ENCODE measurements around the gene CTPS1.

The CTPS1 gene, protein sequence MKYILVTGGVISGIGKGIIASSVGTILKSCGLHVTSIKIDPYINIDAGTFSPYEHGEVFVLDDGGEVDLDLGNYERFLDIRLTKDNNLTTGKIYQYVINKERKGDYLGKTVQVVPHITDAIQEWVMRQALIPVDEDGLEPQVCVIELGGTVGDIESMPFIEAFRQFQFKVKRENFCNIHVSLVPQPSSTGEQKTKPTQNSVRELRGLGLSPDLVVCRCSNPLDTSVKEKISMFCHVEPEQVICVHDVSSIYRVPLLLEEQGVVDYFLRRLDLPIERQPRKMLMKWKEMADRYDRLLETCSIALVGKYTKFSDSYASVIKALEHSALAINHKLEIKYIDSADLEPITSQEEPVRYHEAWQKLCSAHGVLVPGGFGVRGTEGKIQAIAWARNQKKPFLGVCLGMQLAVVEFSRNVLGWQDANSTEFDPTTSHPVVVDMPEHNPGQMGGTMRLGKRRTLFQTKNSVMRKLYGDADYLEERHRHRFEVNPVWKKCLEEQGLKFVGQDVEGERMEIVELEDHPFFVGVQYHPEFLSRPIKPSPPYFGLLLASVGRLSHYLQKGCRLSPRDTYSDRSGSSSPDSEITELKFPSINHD

DNA sequence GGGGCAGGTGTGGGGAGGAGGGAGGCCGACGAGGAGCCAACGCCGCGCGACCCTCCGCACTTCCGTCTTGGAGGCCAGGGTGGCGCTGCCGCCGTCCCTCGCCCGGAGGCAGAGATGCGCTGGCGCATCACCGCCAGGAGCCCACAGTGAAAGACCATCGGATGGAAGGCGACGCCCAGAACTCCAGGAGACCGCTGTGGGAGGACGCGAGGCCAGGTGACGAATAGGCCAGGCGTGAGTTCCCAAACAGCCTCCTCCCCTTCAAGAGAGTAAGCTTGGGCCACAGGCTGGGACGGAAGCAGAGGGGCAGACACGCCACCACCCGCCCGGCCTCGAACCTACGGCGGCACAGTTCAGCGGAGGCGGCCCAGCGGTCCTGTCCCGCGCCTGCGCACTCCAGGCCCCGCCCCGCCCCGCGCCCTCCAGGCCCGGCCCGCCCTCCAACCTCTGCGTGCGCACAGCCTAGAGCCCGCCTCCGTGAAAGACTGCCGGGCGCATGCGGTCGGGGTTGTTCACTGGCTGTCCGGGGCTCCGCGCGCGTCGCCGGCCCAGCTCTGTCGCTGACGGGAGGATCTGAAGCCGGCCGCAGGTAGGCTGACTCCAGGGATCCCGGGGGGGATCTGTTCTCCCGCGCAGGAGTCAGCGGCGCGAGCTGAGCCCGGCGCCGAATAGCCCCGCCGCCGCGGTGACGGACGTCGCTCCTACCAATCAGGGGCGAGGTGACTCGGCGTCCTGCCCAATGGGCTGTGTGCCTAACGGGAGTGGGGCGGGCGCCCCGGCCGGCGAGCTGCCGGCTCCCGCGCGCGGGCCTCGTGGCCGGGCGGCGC, at the start of gene CTPS1:
TSS of gene CTPS1 (plus strand) at position 456 of the 827 bp plus-strand sequence. CDS start 3,595 bp downstream, outside the sequence.
- Histone ChIP-seq H3F3A (ENCODE audit: low read depth) (no peaks in the 10 kb centered on the region), H3K27me3 (ENCODE audit: insufficient read depth, low read length, poor library complexity, severe bottlenecking) (no peaks in the 10 kb centered on the region), H3K36me3 (ENCODE audit: insufficient read depth, low read length) (peaks cover 11% of the 10 kb centered on the region; the same call in 1 of the 2 replicates), H3K4me1 (ENCODE audit: insufficient read depth, low read length, poor library complexity, severe bottlenecking) (peaks cover 42% of the 10 kb centered on the region), H2AFZ (ENCODE audit: low read length) (peak within 1 kb of the TSS; percentile 68), H3K9ac (ENCODE audit: low read depth, low read length, poor library complexity, severe bottlenecking) (peak within 1 kb of the TSS; percentile 96), H3K4me3 (ENCODE audit: low read length, poor library complexity, severe bottlenecking) (peak within 1 kb of the TSS; percentile 80), H3K79me2 (ENCODE audit: insufficient read depth, low read length) (peaks cover 50% of the 10 kb centered on the region), H3K4me2 (ENCODE audit: low read depth, low read length, poor library complexity, severe bottlenecking) (peak within 1 kb of the TSS; percentile 99), H3K9me2 (replicated peaks; ENCODE audit: low read depth, low read length) (no peaks in the 10 kb centered on the region), H4K20me1 (ENCODE audit: insufficient read depth, low read length, poor library complexity, severe bottlenecking) (peaks cover 38% of the 10 kb centered on the region), H3K9me3 (ENCODE audit: insufficient read depth, low read depth, low read length) (no peaks in the 10 kb centered on the region)
- TF ChIP-seq, protein P1, sequence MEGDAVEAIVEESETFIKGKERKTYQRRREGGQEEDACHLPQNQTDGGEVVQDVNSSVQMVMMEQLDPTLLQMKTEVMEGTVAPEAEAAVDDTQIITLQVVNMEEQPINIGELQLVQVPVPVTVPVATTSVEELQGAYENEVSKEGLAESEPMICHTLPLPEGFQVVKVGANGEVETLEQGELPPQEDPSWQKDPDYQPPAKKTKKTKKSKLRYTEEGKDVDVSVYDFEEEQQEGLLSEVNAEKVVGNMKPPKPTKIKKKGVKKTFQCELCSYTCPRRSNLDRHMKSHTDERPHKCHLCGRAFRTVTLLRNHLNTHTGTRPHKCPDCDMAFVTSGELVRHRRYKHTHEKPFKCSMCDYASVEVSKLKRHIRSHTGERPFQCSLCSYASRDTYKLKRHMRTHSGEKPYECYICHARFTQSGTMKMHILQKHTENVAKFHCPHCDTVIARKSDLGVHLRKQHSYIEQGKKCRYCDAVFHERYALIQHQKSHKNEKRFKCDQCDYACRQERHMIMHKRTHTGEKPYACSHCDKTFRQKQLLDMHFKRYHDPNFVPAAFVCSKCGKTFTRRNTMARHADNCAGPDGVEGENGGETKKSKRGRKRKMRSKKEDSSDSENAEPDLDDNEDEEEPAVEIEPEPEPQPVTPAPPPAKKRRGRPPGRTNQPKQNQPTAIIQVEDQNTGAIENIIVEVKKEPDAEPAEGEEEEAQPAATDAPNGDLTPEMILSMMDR (conservative IDR thresholded peaks at IDR 0.05; ENCODE audit: low read length): no peak
- TF ChIP-seq EZH2phosphoT487 (IDR thresholded peaks at IDR 0.05; ENCODE audit: borderline replicate concordance): no peak

DNA sequence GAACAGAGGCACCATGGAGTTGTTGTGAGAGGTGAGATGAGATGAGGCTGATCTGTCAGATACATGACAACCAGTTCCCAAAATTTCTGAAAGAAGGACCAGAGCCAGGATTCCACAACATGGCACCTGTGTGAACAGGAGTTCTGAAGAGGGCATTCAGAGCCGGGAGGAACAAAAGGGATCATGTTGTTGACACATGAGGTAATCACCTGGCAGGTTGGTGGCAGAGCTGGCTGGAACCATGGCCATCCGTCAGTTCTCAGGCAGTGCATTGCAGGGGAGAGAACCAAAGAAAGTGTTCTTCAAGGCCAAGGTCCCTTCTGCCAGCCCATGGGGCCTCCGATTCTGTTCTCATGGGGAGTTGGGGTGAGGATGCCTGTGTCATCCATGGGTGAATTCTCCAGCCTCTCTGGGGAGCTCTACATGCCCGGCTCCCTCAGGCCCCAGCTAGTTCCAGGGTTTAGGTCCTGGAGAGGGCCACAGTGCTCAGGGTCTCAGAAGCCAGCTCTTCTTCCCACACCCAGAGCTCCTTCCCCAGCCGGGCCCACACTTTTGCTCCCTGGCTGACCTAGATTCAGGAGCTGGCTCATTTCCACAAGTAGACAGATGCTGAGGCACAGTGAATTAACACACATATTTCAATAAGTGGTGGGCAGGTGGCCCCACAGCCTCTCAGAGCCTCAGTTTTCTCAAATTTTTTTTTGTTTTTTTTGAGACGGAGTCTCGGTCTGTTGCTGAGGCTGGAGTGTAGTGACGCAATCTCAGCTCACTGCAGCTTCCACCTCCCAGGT, 49.1 kb upstream of the CTPS1 start:
- TF ChIP-seq, protein P1 (conservative IDR thresholded peaks at IDR 0.05; ENCODE audit: low read length): no peak
- no peak for TF ChIP-seq EZH2phosphoT487 (IDR thresholded peaks at IDR 0.05; ENCODE audit: borderline replicate concordance)
- no peak overlapping the region for H3K4me3 ChIP-seq (ENCODE audit: low read length, poor library complexity, severe bottlenecking)
- no peaks in the 10 kb centered on the region for H3K36me3 ChIP-seq (ENCODE audit: insufficient read depth, low read length)
- H2AFZ ChIP-seq (ENCODE audit: low read length): no peak overlapping the region
- H3K9ac ChIP-seq (ENCODE audit: low read depth, low read length, poor library complexity, severe bottlenecking): no peak overlapping the region
- no peaks in the 10 kb centered on the region for H4K20me1 ChIP-seq (ENCODE audit: insufficient read depth, low read length, poor library complexity, severe bottlenecking)
- H3K4me1 ChIP-seq (ENCODE audit: insufficient read depth, low read length, poor library complexity, severe bottlenecking): no peaks in the 10 kb centered on the region
- H3K9me3 ChIP-seq (ENCODE audit: insufficient read depth, low read depth, low read length): no peaks in the 10 kb centered on the region
- no peak overlapping the region for H3K4me2 ChIP-seq (ENCODE audit: low read depth, low read length, poor library complexity, severe bottlenecking)
- H3K79me2 ChIP-seq (ENCODE audit: insufficient read depth, low read length): no peaks in the 10 kb centered on the region
- no peaks in the 10 kb centered on the region for H3K27me3 ChIP-seq (ENCODE audit: insufficient read depth, low read length, poor library complexity, severe bottlenecking)
- no peaks in the 10 kb centered on the region for H3K9me2 ChIP-seq (replicated peaks; ENCODE audit: low read depth, low read length)
- H3F3A ChIP-seq (ENCODE audit: low read depth): no peaks in the 10 kb centered on the region

DNA sequence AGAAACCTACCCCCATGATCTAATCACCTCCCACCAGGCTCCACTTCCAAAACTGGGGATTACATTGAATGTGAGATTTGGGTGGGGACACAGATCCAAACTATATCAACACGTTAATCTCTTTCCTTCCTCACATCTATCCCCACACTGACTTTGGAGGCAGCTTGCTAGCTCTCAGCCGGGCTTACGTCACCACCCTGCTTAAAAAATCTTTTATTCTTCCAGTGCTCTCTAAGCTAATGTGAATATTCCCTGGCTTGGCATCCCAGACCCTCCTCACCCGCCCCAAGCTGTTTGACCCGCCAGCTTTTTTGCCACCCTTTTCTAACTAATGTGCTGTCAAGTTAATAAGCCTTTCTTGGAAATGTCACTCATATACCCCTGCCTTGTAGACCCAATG, 47.9 kb upstream of the CTPS1 start:
- Histone ChIP-seq H3K4me2 (ENCODE audit: low read depth, low read length, poor library complexity, severe bottlenecking) (no peak overlapping the region), H3K9me2 (replicated peaks; ENCODE audit: low read depth, low read length) (no peaks in the 10 kb centered on the region), H3K4me3 (ENCODE audit: low read length, poor library complexity, severe bottlenecking) (no peak overlapping the region), H3K4me1 (ENCODE audit: insufficient read depth, low read length, poor library complexity, severe bottlenecking) (no peaks in the 10 kb centered on the region), H2AFZ (ENCODE audit: low read length) (no peak overlapping the region), H3K36me3 (ENCODE audit: insufficient read depth, low read length) (no peaks in the 10 kb centered on the region), H3K9ac (ENCODE audit: low read depth, low read length, poor library complexity, severe bottlenecking) (no peak overlapping the region), H3F3A (ENCODE audit: low read depth) (no peaks in the 10 kb centered on the region), H3K9me3 (ENCODE audit: insufficient read depth, low read depth, low read length) (no peaks in the 10 kb centered on the region), H3K27me3 (ENCODE audit: insufficient read depth, low read length, poor library complexity, severe bottlenecking) (no peaks in the 10 kb centered on the region), H3K79me2 (ENCODE audit: insufficient read depth, low read length) (no peaks in the 10 kb centered on the region), H4K20me1 (ENCODE audit: insufficient read depth, low read length, poor library complexity, severe bottlenecking) (no peaks in the 10 kb centered on the region)
- TF ChIP-seq, protein P1 (conservative IDR thresholded peaks at IDR 0.05; ENCODE audit: low read length): no peak
- no peak for TF ChIP-seq EZH2phosphoT487 (IDR thresholded peaks at IDR 0.05; ENCODE audit: borderline replicate concordance)

Data from Loucy (cell line).